ENCODE measurements around the gene CDHR3. TPM values are rescaled to one million over a fixed set of nuclear protein-coding genes. Genes with fewer than 3 reads are reported as not detected.
"Not testable (repeated sequence)": the region's sequence is repeated elsewhere in the genome, so short reads cannot be mapped to it uniquely, and the experiment has no call there.

The CDHR3 gene
- total RNA-seq, 1 experiment from 2014 or later, result 20.4 TPM

DNA sequence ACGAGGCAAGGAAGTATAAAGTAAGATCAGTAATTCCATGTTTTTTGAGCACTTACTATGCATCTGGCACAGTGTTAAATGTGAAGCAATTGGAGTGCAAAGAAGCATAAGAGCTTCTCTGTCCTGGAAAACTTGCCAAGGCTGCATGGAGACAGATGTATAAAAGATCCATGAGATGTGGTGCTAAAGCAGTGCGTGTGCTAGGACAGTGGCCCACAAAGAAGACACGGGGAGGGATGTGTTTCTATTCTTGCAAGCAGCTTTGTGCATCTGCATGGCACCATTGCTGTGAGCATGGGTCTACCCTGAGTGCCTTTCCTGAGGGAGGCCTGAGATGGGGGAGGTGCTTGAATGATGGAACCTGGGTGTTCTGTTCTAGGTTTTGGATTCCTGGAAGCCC, 5.1 kb upstream of the CDHR3 start:
- DNase-seq (ENCODE audit: low spot score), result no peak

DNA sequence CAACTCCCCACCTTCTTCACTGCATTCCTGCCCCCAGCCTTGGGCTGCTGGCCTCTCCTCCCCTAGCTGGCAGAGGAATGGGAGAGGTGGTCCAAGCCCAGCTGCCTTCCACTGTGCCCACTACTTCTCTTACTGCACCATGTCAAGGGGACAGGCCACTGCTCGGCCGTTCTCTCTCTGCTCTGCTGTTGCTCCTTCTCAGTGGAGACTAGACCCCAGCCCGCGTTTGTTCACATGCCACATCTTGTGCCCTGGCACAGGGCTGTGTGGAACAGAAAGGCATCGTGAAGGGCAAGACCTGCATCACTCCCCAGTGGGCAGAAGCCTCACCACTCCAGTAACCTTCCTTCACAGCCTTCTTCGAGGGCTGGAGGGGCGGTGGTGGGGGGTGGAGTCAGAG, 711 bp upstream of the CDHR3 start:
- no peak for DNase-seq (ENCODE audit: low spot score)

DNA sequence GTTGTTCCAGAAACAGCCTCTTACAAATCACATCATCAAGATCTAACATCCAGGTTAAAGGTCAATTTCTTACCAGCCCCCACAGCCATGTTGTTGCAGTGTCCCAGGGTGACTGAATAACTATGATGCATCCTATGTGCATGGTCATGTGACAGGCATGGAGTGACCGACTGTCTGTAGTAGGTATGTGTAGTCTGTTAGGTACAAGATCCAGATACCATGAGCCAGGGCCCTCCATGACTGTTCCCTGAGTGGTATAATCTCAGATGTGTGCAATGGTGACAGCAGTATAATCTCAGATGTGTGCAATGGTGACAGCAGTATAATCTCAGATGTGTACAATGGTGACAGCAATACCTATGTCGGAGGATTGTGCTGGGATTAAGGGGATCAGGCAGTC, 8.8 kb downstream of the CDHR3 start:
- no peak for DNase-seq (ENCODE audit: low spot score)

DNA sequence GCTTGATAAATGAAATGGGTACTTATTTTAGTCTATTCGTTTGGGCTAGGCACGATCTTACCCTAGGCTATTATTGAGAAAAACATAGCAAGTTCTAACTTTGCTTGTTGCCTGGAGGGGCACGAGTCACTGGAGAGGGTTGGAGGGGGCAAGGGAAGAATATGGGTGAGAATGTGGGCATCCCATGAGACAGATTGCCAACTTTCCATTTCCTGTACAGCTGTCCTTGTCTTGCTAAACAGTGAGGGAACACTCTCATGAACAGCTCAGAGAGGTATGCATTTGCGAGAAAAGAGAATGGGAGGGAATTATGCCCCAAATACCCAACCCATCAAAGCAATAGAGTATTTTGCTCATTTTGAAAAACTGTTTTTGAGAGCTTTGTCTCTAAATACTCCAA, 9.2 kb downstream of the CDHR3 start:
- DNase-seq (ENCODE audit: low spot score), result no peak

DNA sequence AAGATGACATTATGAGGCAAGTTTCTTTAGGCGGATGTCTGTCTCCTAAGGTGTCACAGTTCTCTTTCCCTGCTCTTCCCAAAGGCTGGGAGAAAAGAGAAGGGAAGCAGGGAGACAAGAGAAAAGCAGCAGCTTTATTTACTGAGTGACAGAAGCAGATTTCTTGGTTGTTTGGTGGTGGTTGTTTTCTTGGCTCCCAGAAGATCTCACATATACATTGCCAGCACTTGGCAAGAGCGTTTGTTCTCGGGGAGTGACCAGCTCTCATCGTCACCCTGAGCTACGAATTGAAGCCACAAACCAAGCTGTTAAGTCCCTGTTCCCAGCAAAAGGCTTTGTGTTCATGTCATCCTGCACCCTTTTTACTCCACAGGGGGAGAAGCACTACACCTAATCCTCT, 11.4 kb downstream of the CDHR3 start:
- no peak for DNase-seq (ENCODE audit: low spot score)

DNA sequence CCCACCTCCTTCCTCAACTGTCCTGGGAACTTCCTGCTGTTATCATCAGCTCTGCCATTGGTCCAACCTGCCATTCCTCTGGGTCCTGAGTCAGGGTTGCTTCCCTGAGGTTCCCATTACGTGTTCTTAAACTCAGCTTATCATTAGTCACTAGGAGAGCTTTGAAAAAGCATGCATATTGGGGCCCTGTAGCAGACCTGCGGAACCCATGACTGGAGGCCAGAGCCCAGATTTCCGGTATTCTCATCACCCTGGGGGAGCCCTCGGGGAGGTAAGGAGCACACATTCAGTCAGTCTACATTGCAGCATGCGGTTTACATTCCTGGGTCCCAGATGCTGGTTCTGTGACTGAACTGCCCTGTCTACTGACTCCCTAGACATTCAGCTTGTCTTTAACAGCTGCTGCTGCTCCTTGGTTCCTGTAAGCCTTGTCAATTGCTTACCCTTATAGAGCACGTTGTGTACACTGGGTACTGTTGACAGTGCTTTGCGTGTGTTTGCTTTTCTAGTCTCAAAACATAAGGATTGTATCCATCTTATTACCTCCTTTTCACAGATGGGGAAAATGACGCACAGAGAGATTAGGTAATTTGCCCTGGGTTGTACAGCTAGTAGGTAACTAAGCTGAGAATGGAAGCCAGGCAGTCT, 12.8 kb downstream of the CDHR3 start:
- DNase-seq (ENCODE audit: low spot score), result no peak

DNA sequence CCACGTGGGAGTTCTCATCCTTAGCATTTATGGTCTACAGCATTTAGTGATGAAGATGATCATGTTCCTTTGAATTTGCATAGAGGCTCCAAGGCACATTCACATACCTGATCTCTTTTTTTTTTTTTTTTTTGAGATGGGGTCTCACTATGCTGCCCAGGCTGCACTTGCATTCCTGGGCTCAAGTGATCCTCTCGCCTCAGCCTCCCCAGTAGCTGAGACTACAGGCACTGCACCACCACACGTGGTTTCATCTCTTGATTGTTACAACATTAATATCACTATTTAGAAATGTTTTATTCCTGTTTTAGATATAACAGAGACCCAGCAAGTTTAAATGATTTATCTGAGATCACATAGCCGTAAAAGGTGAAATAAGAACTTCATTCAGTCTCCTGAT, 13.8 kb downstream of the CDHR3 start:
- no peak for DNase-seq (ENCODE audit: low spot score)

DNA sequence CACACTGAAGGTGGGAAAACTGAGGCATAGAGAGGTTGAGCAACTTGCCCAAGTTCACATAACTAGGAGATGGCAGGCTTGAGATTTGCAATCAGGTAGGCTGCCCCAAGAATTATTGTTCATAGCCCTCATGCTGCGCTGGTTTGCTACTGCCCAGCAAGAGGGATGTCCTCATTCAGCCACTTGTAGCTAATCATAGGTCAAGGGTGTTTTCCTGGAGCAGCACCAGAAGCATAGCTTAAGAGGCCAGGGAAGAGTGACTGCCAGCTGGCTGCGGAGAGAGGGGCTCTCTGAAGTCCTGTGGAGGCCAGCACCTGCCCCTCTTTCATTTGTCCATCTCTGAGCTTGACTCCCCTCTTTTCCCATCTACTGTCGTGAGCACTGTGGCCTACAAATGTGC, 15.0 kb downstream of the CDHR3 start:
- DNase-seq (ENCODE audit: low spot score), result no peak

DNA sequence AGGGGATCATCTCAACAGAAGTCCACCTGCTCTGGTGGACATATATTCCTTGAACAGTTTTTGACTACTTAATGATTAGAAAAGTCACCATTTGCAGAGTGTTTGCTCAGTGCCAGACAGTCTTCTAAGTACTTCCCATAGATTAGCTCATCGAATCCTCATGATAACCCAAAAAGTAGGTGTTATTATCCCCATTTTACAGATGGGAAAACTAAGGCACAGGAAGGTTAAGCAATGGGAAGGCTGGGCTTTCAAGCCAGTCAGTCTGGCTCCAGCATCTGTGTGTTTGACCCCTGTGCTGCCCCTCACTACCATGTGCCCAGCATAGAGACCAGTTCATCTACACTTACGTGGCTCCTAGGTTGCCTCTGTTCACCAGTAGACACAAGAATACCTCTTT, 15.9 kb downstream of the CDHR3 start:
- DNase-seq (ENCODE audit: low spot score), result no peak

DNA sequence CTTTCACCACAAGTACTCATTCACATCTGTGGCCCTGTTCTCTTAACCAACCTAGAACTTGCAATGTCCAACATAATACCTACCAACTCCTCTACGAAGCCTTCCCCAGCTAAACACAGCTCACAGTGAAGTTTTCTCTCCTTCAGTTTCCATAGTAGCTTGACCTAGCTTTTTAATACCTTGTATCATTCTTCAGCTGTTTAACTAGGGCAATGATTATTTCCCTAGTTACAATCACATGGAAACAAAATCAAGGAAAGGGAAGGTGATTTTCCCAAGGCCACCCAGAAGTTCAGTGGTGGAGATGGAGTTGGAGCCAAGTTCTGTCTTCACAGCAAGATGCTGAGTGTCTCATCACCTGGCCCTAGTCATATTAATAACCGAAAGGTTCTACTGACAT, 16.3 kb downstream of the CDHR3 start:
- DNase-seq (ENCODE audit: low spot score), result no peak

DNA sequence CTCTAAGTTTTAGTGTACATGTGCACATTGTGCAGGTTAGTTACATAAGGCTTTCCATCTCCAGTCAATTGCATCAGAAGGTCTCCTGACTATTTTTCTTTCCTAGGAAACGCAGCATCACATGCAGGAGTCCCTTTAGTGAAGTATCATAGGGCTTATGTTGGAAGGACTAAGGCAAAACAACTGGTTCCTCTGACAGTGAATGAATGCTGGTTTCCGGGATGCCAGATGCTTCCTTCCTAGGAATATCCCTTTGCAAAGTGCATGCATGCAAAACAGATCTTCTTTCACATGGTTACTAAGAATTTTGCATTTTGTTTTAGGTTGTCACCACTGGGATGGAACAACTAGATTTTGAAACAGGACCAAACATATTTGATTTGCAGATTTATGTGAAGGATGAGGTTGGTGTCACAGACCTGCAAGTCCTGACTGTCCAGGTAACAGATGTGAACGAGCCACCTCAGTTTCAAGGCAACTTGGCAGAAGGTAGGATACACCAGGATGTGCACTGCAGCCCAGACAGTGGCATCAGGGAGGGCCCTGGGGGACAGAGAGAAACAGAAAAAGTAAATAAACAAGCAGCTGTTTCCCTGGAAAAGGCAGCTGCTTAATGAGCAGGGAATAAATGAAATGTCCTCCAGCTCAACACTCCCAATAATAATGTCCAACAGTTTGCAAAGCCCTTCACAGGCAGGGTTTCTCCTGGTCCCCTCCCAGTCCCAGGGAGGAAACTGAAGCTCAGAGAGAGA, 17.8 kb downstream of the CDHR3 start:
- no peak for DNase-seq (ENCODE audit: low spot score)

DNA sequence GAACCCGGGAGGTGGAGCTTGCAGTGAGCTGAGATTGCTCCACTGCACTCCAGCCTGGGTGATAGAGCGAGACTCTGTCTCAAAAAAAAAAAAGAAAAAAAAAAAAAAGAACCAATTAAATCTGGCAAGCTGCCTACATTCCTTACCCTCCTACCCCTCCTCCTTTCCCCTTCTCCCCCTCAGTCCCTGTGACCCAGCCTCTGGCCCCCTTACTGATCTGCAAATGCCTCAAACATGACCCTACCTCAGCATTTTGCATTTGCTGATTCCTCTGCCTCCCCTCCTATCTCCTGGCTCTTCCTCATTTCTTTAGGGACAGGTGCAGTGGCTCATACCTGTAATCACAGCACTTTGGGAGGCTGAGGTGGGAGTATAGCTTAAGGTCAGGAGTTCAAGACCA, 19.3 kb downstream of the CDHR3 start:
- no peak for DNase-seq (ENCODE audit: low spot score)

DNA sequence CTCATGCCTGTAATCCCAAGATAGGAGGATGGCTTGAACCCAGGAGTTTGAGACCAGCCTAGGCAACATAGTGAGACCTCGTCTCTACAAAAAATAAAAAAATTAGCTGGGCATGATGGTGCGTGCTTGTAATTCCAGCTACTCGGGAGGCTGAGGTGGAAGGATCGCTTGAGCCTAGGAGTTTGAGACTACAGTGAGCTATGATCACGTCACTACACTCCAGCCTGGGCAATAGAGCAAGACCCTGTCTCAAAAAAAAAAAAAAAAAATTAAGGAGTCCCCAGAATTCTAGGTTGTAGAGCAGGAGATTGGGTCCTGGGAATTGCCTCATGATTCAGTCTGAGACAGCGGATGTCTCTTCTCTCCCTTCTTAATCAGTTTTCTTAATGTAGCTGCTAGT, 21.7 kb downstream of the CDHR3 start:
- not testable (repeated sequence) for DNase-seq (ENCODE audit: low spot score)

DNA sequence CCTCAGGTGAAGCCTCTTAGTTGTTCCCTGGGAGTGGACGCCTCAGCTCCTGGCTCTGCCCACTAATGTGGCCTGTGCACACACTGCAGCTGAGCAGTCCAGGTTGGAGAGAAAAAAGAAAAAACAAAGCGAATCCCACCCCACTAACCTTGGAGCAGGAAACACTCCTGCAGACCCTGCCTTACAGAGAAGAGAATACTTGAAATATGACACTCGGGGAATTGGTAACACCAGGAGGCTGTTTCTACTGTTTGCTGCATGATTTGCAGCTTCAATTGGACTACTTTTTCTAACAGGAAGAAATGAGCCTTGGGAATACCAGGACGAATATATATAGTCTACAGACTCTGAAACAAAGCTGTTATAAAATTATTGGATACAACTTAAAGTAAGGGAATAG, 22.2 kb downstream of the CDHR3 start:
- no peak for DNase-seq (ENCODE audit: low spot score)

DNA sequence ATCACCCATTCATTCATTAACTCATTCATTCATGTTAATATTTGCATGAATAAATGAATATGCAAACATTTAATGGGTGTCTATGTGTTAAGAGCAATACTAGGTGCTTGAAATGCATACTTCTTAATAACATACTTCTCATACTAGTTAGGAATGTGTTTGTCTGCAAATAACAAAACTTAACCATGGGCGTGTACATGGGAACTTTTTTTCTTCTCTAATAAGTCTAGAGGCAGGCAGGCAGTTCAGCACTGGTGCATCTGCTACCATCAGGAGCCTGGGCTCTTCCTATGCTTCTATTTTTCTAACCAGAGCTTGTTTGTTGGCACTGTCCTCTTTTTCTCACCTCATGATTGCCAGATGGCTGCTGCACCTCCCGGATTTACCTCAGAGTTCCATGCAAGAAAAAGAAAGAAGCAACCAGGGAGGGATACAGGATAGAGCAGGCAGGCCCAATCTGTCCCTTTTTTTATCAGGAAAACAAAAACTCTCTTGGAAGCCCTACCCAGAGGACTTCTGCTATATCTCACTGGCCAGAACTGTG, 22.7 kb downstream of the CDHR3 start:
- DNase-seq (ENCODE audit: low spot score), result no peak

DNA sequence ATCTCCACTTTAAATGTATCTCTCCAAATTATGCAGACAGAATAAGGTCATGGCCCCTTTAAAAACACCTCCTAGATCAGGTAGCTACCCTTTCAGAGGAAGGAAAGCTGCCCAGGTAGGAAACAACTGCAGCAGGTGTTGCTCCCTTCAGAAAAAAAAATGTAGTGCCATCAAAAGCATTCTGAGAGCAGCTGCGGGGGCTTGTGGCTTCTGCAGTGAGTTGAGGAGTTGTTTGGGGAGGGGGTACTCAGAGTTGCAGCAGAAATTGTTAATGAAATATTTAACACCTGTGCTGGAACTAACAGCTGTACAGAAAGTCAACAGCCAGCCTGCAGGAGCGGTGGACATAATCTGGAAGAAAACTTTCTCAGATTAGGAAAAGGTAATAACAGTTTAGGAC, 24.0 kb downstream of the CDHR3 start:
- no peak for DNase-seq (ENCODE audit: low spot score)

DNA sequence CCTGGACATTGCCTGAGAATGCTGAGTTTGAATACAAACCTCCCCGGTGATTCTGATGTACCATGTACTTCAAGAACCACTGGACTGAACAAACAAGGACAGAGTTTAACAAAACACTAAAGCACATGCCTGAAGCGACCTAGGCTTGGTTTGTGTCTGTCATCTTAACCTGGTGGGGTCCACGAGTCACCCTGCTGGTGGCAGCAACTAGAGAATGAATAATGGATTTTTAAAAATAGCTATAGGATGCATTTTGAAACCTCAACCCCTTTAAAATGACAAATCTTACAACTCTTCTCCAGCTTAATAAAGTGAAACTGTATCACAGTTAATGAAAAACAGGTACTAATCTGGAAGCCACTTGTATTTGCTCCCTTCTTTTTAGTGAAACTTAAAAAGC, 25.2 kb downstream of the CDHR3 start:
- no peak for DNase-seq (ENCODE audit: low spot score)

DNA sequence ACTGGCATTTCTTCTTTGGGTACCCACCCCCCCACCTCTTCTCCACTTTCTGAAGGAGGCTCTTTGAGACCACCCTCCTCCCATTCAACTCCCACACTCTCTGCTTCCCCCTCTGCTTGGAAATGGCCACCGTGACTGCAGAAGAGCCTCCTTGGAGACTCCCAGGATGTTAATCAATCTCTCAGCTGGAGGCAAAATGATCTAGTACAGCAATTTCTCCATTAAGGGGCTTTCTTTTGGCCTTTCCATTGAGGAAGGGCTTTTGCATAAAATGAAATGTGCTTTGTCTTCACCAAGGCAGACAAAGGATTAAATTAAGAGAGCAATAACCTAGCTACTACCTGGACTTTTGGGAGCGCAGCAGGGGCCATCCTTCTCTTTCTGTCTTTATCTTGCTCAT, 26.1 kb downstream of the CDHR3 start:
- DNase-seq (ENCODE audit: low spot score), result no peak

DNA sequence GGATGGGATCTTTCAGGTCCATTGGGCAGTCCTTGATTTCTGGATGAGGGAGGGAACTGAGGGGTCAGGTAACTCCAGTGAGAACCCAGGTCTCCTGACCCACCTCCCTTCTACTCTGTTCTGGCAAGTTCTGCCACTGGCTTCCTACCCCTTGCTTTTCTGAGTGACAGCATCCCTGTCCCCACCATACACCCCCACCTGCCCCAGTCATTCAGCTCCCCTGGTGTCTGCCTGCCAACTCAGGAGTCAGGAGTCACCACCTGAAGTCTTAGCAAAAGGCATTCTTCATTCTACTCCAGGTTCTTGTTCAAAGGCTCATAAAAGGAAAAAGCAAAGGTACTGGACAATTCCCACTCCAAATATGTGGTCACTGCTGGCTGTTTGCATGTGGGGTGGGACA, 26.6 kb downstream of the CDHR3 start:
- no peak for DNase-seq (ENCODE audit: low spot score)

DNA sequence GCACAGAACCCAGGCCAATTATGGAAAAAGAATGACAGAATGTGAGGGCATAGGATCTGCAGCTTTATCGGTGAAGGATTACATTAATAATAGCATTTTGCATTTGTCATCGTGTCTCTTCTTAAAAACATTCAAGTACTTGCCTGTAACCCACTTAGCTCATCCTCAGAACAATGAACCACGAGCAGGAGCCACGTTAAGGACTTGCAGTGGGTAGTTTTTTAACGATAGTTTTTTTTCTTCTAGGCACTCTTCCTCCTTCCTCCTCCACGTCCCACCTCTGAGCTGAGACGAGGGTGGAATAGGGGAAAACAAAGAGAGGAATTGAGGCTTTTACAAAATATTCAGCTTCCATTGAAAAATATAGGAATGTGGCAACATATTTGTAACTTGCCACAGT, 27.1 kb downstream of the CDHR3 start:
- no peak for DNase-seq (ENCODE audit: low spot score)

DNA sequence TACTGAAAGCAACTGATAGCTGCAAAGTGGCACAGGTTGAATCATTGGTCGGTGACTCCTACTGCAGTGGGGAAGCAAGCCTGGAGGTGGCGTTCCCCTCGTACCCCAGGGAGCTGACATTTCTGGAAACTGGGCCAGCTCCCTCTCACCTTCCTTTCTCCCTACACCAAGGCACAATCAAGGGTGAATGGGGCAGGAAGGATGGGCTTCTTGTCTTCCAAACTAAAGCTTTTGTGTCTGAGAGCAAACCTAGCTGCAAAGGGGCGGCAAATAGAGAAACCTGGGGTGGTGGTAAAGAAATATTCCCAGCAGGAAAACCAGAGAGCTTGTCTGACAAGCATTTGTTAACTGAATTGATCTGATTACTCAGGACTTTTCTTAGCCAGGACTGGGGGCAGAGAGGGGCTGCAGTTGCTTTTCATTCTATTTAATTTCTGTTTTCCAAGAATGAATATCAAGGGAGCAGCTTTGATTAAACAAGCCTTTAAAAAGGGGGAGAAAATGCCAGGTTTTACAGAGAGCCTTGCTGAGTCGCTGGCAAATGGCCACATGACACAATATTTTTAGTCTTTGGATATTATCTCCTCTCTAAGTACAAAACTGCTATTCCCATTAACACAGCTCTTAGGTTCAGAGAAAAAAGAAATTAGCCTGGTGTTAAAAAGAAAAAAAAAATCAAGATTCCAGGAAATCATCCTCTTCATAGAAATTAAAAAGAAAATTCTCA, 27.8 kb downstream of the CDHR3 start:
- DNase-seq (ENCODE audit: low spot score), result no peak

DNA sequence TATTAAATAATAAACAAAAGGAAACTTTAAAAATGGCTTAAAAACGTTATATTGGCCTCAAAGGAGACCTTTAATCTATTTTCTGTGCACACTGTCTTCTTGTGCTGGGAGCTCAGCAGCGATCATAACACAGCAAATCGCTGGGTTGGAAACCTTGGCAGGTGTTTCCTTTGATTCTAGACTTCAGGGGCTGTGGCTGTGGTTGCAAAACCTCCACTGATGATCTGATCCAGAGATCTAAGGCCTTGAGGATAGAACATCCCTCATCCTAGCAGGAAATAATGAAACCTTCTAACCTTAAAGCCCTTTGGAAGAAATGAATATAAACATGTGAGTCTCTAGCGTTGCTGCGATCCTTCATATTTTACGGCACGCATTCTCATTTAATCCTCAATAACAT, 29.8 kb downstream of the CDHR3 start:
- DNase-seq (ENCODE audit: low spot score), result no peak

All from HT-29 (cell line).